CD4-positive, alpha-beta T cell treated with Interleukin-4 for 1 hour (primary cell): ENCODE data around the gene ZPBP2.
"Not testable (repeated sequence)": the region's sequence is repeated elsewhere in the genome, so short reads cannot be mapped to it uniquely, and the experiment has no call there.

Experiments
- DNase-seq, 2 donors: peaks; one replicate each; pipeline ENCODE4 v3.0.0-alpha.2; 2020 to 2022

The ZPBP2 gene, protein sequence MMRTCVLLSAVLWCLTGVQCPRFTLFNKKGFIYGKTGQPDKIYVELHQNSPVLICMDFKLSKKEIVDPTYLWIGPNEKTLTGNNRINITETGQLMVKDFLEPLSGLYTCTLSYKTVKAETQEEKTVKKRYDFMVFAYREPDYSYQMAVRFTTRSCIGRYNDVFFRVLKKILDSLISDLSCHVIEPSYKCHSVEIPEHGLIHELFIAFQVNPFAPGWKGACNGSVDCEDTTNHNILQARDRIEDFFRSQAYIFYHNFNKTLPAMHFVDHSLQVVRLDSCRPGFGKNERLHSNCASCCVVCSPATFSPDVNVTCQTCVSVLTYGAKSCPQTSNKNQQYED

DNA sequence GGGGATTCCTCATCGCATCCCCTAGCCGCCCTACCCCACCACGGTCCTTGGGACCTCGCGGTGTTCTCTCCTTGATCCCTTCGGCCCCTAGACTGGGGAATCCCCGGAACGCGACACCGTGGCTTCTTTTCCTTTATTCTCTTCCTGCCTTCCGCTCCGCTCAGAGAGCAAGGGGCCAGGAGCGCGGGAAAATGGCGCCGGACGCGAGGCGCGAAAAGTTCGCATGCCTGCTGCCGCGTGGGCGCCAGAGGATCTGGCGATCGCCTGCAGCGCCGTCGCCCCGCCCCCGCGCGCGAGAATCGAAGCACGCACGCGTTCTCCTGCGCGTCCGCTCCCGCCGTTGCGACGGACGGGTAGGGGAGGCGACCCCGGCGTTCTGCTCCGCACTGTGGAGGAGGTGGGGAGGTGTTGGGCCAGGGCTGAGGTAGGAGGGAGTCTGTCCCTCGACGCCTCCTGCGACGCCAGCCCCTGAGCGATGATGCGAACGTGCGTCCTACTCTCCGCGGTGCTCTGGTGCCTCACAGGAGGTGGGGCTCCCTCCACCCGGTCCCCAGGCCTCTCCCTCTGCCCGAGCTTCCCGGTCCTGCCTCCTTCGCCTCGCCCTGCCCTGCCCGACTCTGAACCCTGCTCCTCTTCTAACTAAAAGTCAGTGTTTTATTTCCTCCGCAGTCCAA is at the start of gene ZPBP2:
ZPBP2 (plus strand) TSS at position 323 of the 674 bp plus-strand sequence; CDS start at position 476, 153 bp downstream.
- peak in 1 of 2 donors; percentile 48 for DNase-seq

- DNase-seq, result peak; percentile 56 to 70
Observed at GRCh38 chr17:39818358-39819000, 49.5 kb upstream of the ZPBP2 start.

DNA sequence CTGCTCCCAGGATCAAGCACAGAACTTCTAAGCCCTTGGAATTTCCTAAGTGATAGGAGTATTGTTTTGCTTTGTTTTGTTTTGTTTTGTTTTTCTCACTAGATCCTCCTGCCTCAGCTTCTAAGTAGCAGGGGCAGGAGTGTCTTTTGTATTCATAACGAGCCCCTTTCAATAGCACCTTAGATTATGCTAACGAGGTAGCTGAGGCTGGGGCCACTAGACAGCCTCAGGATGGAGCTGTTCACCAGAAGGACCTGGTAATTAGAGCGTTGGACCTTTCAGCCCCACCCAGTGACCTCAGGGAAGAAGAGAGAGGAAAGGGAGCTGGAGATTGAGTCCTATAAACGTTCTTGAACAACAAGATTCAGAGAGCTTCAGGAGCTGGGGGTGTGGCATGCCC is 47.5 kb upstream of the ZPBP2 start:
- DNase-seq, result peak in 1 of 2 donors; percentile 35

DNA sequence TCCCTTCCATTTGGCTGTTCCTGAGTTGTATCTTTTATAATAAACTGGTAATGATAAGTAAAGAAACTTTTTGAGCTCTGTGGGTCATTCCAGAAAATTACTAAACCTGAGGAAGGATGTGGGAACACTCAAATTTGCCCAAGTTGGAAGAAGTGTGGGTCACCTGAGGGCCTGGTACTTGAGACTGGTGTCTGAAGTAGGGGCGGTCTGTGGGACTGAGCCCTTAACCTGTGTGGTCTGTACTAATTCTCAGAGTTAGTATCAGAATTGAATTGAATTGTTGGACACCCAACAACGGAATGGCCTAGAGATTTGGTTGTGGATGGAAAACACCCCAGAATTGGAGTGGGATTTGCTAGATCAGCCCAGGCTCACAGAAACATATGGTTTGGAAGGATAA is 47.0 kb upstream of the ZPBP2 start:
- DNase-seq, result no peak

GRCh38 chr17:39822051-39822451 is 46.0 kb upstream of the ZPBP2 start:
- peak in 1 of 2 donors; percentile 27 for DNase-seq

GRCh38 chr17:39823407-39824054 is 44.5 kb upstream of the ZPBP2 start:
- DNase-seq, result no peak

- no peak for DNase-seq
Observed at GRCh38 chr17:39826334-39826733, 41.7 kb upstream of the ZPBP2 start.

GRCh38 chr17:39828443-39828842 is 39.6 kb upstream of the ZPBP2 start:
- no peak for DNase-seq

GRCh38 chr17:39831588-39831987 is 36.4 kb upstream of the ZPBP2 start:
- no peak for DNase-seq

GRCh38 chr17:39834017-39834416 is 34.0 kb upstream of the ZPBP2 start:
- no peak for DNase-seq

DNA sequence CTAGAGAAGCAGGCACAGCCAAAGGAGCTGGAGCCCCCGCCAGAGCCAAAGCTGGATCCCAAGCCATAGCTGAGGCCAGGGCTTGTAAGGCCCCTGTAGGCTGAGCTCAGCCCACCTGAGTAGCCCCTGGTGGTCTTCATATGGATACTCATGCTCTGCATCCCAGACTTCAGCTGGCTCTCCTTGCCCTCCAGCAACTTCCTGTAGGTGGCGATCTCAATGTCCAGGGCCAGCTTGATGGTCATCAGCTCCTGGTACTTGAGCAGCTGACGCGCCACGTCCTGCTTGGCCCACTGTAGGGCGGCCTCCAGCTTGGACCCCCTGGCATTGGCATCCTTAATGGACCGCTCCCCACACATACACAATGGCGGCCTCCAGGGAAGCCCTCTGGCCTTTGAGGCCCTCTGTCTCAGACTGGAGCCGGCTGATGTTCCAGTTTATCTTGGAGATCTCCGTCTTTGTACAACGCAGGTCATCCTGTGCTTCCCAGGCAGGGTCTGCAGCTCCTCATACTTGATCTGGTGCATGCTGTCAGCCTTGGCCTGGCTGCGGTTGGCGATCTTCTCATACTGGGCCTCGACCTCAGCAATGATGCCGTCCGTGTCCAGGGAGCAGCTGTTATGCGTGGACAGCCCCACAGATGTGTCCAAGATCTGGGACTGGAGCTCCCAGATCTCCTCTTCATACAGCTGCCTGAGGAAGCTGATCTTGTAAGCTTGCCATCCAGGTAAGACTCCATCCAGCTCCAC is 32.8 kb upstream of the ZPBP2 start:
- no peak for DNase-seq

DNA sequence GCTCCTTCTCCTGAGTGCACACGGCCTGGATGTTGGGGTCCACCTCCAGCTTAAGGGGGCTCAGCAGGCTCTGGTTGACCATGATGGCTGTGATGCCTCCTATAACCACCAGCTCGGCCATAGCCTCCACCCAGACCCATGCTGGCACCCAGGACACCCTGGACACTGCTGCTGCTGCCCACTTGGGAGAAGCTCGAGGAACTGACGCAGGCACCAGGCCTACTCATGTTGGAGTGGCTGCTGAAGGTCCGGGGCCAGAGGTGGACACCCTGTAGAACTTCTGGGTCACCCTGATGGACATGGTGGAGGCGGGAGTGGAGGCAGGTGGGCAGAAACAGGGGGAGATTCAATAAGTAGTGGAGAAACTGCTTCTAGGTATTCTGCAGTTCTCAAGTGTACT is 31.9 kb upstream of the ZPBP2 start:
- no peak for DNase-seq

DNA sequence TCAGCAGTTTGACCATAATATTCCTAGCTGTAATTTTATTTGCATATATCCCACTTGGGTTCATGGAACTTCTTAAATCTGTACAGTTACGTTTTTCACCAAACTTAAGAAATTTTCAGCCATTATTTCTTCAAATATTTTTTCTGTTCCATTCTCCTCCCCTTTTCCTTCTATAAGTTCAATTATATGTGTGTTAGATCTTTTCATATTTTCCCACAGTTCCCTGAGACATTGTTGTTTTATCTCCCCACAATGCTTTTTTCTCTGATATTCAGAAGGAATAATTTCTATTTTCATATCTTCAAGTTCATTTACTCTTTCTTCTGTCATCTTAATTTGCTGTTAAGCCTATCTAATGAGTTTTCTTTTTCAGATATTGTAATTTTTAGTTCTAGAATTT is 29.9 kb upstream of the ZPBP2 start:
- no peak for DNase-seq

DNA sequence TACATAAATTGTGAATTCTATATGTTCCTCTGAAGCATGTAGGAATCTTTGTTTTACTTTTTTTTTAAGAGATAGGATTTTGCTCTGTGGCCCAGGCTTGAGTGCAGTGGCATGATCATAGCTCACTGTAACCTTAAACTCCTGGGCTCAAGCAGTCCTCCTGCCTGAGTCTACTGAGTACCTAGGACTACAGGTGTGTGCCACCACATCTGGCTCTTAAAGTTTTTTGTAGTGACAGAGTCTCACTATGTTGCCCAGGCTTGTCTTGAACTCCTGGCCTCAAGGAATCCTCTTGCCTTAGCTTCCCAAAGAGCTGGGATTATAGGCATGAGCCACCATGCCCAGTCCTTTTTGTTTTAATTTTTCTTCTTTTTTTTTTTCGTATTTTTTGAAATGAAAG is 29.2 kb upstream of the ZPBP2 start:
- no peak for DNase-seq

GRCh38 chr17:39841134-39841683 is 26.8 kb upstream of the ZPBP2 start:
- DNase-seq, result no peak

- DNase-seq, result peak in 1 of 2 donors; percentile 53
Observed at GRCh38 chr17:39845052-39845846, 22.8 kb upstream of the ZPBP2 start.

DNA sequence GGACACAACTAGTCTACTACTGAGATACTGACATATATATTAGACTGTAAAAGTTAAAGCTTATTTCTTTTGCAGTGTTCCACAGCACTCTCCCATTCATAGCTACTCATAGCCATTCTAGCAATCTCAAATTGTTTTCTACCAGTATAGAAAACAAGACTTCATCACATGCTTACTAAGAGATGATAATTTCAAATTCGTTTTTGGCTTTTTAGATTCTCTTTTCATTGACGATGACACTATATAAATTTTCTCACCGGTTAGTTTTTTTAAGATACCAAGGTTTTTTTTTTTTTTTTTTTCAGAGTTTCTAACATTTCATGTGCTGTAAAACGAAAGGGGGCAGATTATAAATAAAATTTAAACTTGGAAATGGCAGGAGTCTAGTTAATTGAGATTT is 21.8 kb upstream of the ZPBP2 start:
- no peak for DNase-seq

- DNase-seq, result peak in 1 of 2 donors; percentile 31
Observed at GRCh38 chr17:39848600-39848999, 19.4 kb upstream of the ZPBP2 start.

GRCh38 chr17:39850186-39850585 is 17.8 kb upstream of the ZPBP2 start:
- not testable (repeated sequence) for DNase-seq

- no peak for DNase-seq
Observed at GRCh38 chr17:39852239-39852638, 15.8 kb upstream of the ZPBP2 start.

DNA sequence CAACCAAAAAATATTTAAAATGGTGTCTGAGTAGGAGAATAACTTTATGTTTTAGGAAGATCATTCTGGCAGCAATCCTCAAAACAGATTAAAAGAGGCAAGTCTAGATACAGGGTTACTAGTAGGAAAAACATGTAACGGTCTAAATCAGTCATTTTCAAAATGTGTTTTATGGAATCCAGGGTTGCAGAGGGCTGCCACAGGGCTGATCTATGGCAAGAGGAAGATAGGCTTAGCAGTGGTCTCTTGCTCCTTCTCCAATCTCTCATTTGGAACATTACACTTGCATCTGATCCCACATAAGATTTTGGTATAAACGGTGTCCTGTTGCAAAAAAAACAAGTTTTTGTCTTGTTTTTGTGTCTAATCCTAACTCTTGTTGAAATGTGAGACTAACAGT is 13.1 kb upstream of the ZPBP2 start:
- no peak for DNase-seq
